ENCODE measurements around the gene CEBPE. TPM values are rescaled to one million over a fixed set of nuclear protein-coding genes. Genes with fewer than 3 reads are reported as not detected.

The CEBPE gene
- total RNA-seq, 1 donor = not detected

GRCh38 chr14:23085458-23085857, 33.6 kb downstream of the CEBPE start:
- no peak overlapping the region for H3K4me3 ChIP-seq (ENCODE audit: low read depth, low read length)
- DNase-seq (ENCODE audit: low read depth) = no peak
- no peak for TF ChIP-seq CTCF (IDR thresholded peaks at IDR 0.05; ENCODE audit: insufficient read depth, low read length)

GRCh38 chr14:23080474-23080873, 38.6 kb downstream of the CEBPE start:
- no peak overlapping the region for H3K4me3 ChIP-seq (ENCODE audit: low read depth, low read length)
- TF ChIP-seq CTCF (IDR thresholded peaks at IDR 0.05; ENCODE audit: insufficient read depth, low read length) = no peak
- DNase-seq (ENCODE audit: low read depth) = no peak

- TF ChIP-seq CTCF (IDR thresholded peaks at IDR 0.05; ENCODE audit: insufficient read depth, low read length) = no peak
- no peak overlapping the region for H3K4me3 ChIP-seq (ENCODE audit: low read depth, low read length)
- no peak for DNase-seq (ENCODE audit: low read depth)
These were observed 39.3 kb downstream of the CEBPE start for GRCh38 chr14:23079716-23080115.

- H3K4me3 ChIP-seq (ENCODE audit: low read depth, low read length) = no peak overlapping the region
- peak; percentile 21 for TF ChIP-seq CTCF (IDR thresholded peaks at IDR 0.05; ENCODE audit: insufficient read depth, low read length)
- peak; percentile 97 for DNase-seq (ENCODE audit: low read depth)
These were observed 40.4 kb downstream of the CEBPE start for GRCh38 chr14:23078692-23079116.

GRCh38 chr14:23077962-23078361, 41.1 kb downstream of the CEBPE start:
- H3K4me3 ChIP-seq (ENCODE audit: low read depth, low read length) = no peak overlapping the region
- no peak for TF ChIP-seq CTCF (IDR thresholded peaks at IDR 0.05; ENCODE audit: insufficient read depth, low read length)
- no peak for DNase-seq (ENCODE audit: low read depth)

GRCh38 chr14:23076785-23077408, 42.2 kb downstream of the CEBPE start:
- TF ChIP-seq CTCF (IDR thresholded peaks at IDR 0.05; ENCODE audit: insufficient read depth, low read length) = peak; percentile 65
- DNase-seq (ENCODE audit: low read depth) = peak; percentile 63
- H3K4me3 ChIP-seq (ENCODE audit: low read depth, low read length) = no peak overlapping the region

- TF ChIP-seq CTCF (IDR thresholded peaks at IDR 0.05; ENCODE audit: insufficient read depth, low read length) = no peak
- no peak overlapping the region for H3K4me3 ChIP-seq (ENCODE audit: low read depth, low read length)
- no peak for DNase-seq (ENCODE audit: low read depth)
These were observed 44.1 kb downstream of the CEBPE start for GRCh38 chr14:23074906-23075305.
